ENCODE measurements around the gene ECE2. TPM values are rescaled to one million over a fixed set of nuclear protein-coding genes. Genes with fewer than 3 reads are reported as not detected.

Gene ECE2
- polyA plus RNA-seq, 1 donor from 2014 or later, result not detected

DNA sequence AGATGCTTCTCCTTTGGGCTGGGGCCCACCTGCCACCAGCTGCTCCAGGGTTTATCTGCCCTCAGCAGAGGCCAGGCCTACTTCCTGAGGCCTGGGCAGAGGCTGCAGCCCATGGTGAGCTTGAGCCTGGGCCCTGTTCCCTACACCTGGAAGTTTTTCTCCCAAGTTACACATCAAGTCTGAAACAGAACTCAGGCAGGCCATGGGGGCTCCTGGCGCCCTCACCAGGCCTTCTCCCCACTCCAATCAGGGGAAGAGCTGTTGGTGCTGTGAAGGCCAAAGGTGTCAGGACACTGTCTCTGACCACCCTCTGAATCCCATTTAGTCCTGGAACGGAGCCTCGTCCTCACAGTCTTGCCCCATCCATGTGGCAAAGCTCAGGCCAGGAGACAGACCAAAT is 39.2 kb upstream of the ECE2 start:
- Mint-ChIP-seq H3K27me3 (peaks cover 14% of the 10 kb centered on the region), H3K9me3 (no peaks in the 10 kb centered on the region), H3K36me3 (no peaks in the 10 kb centered on the region), H3K27ac (no peak overlapping the region), H3K4me1 (peaks cover 0 to 4% (median 0%) of the 10 kb centered on the region in 3 donors), H3K4me3 (no peak overlapping the region)

DNA sequence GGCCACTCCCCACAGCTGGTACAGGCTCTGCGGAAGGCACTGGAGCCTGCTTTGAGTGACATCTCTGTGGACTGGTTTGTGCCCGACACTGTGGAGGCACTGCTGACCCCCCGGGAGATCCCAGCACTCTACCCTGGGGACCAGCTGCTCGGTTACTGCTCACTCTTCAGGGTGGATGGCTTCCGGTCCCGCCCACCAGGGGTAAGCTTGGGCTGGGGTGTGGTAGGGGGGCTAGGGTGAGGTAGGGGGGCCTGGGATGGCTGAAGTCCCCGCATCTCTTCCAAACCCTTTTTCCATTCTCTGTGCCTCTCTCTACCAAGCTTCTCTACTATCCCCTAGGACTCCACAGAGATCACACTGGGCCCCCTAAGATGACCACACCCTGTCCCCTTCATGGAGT is 38.6 kb upstream of the ECE2 start:
- H3K36me3 Mint-ChIP-seq, result no peaks in the 10 kb centered on the region
- no peaks in the 10 kb centered on the region for H3K9me3 Mint-ChIP-seq
- H3K4me3 Mint-ChIP-seq, result no peak overlapping the region
- no peak overlapping the region for H3K27ac Mint-ChIP-seq
- peaks cover 0 to 3% (median 0%) of the 10 kb centered on the region in 3 donors for H3K4me1 Mint-ChIP-seq
- peaks cover 8% of the 10 kb centered on the region for H3K27me3 Mint-ChIP-seq

DNA sequence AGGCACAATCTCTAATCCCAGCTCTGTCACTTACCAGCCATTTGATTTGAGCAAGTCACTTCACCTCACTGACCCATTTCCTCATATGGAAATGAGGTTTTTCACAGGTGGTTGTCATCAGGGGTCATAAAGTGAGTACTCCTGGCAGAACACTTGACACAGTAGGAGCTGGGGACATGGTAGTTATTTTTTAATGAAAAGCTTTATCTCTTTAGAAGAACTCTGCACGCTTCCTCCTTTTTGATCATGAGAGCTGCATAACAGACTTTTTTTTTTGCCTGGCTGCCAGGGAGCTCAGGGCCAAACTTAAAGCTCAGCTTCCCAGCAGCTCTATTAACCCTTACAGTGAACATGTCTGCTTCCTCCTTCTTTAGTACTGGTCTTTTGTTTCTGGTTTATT is 38.0 kb upstream of the ECE2 start:
- no peak overlapping the region for H3K27ac Mint-ChIP-seq
- peaks cover 2% of the 10 kb centered on the region for H3K36me3 Mint-ChIP-seq
- peaks cover 3% of the 10 kb centered on the region for H3K27me3 Mint-ChIP-seq
- no peak overlapping the region for H3K4me3 Mint-ChIP-seq
- no peaks in the 10 kb centered on the region for H3K9me3 Mint-ChIP-seq
- peaks cover 0 to 3% (median 0%) of the 10 kb centered on the region in 3 donors for H3K4me1 Mint-ChIP-seq

DNA sequence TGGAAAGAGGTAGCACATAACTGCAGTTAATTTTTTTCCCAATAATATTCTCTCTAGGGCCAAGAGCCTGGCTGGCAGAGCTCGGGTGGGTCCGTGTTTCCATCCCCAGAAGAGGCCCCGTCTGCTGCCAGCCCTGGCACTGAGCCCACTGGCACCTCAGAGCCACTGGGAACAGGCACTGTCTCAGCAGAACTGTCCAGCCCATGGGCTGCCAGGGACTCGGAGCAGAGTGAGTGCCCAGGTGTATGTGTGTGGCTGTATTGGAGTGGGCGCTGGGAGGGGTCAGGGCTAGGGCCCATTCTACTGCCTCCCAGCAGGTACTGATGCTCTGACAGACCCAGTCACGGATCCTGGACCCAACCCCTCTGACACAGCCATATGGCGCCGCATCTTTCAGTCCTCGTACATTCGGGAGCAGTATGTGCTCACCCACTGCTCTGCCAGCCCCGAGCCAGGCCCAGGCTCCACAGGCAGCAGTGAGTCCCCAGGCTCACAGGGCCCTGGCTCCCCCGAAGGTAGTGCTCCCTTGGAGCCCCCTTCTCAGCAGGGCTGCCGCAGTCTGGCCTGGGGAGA is 37.5 kb upstream of the ECE2 start:
- Mint-ChIP-seq H3K9me3 (no peaks in the 10 kb centered on the region), H3K4me1 (peaks cover 0 to 3% (median 0%) of the 10 kb centered on the region in 3 donors), H3K27me3 (no peaks in the 10 kb centered on the region), H3K27ac (no peak overlapping the region), H3K4me3 (no peak overlapping the region), H3K36me3 (peaks cover 2% of the 10 kb centered on the region)

DNA sequence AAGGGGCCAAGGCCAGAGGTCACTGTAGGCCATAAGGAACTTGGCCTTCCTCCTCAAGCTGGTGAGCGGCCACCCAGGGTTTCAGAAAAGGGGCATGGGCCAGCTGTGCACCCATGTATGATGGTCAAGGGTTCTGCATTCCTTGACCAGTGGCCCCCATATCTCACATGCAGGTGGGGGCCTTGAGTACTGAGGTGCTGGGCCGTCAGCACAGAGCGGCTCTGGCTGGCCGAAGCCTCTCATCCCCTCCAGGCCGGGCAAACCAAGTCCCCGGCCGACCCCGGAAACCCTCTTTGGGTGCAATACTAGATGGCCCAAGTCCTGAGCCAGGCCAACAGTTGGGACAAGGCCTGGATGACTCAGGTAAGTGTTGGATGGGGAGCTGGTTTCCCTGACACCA is 36.6 kb upstream of the ECE2 start:
- Mint-ChIP-seq H3K9me3 (no peaks in the 10 kb centered on the region), H3K4me3 (no peak overlapping the region), H3K36me3 (peaks cover 4% of the 10 kb centered on the region), H3K27ac (no peak overlapping the region), H3K27me3 (no peaks in the 10 kb centered on the region), H3K4me1 (peaks cover 0 to 3% (median 0%) of the 10 kb centered on the region in 3 donors)

DNA sequence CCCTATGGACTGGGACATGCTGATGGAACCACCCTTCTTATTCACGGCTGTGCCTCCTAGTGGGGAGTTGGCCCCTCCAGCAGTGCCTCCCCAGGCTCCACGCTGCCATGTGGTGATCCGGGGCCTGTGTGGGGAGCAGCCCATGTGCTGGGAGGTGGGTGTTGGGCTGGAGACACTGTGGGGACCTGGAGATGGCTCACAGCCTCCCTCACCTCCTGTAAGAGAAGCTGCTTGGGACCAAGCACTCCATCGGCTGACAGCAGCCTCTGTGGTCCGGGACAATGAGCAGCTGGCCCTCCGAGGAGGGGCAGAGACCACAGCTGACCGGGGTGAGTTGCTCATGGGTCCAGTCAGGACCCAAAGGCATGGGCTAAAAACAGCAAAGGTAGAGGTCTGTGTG is 36.1 kb upstream of the ECE2 start:
- H3K27ac Mint-ChIP-seq, result no peak overlapping the region
- no peaks in the 10 kb centered on the region for H3K9me3 Mint-ChIP-seq
- H3K27me3 Mint-ChIP-seq, result no peaks in the 10 kb centered on the region
- peak overlapping the region in 1 of 4 donors; percentile 30 for H3K4me3 Mint-ChIP-seq
- peaks cover 4% of the 10 kb centered on the region for H3K36me3 Mint-ChIP-seq
- peaks cover 0 to 3% (median 0%) of the 10 kb centered on the region in 3 donors for H3K4me1 Mint-ChIP-seq

DNA sequence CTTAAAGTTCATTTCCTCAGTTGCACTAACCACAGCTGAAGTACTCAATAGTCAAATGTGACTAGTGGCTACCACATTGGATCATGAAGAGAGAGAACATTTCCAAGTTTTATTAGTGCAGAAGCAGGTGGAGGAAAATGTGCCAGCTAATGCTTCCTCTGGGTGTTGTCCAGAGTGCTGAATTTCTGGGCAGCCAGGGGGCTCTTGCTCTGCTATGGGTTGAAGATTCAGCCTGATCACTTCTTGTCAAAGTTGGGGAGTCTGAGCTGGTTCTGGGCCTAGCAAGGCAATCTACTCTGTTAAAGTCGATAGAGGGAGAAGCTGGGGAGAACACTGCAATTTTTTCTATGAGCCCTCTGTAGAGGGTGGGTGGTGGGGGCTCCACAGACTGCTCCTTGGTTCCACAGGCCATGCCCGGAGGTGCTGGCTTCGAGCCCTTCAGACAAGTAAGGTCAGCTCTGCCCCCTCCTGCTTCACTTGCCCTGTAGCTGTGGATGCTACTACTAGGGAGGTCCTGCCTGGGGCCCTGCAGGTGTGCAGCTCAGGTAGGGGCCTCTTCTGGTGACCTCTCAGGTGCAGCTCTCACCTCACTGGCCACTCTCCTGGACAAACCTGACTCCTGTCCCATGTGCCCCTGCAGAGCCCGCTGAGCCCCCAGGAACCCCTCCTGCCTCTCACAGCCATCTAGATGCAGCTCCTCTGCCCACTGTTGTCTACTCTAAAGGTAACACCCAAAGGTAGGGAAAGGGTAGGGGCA is 35.3 kb upstream of the ECE2 start:
- H3K27ac Mint-ChIP-seq, result no peak overlapping the region
- peak overlapping the region in 1 of 4 donors; percentile 30 for H3K4me3 Mint-ChIP-seq
- H3K9me3 Mint-ChIP-seq, result no peaks in the 10 kb centered on the region

DNA sequence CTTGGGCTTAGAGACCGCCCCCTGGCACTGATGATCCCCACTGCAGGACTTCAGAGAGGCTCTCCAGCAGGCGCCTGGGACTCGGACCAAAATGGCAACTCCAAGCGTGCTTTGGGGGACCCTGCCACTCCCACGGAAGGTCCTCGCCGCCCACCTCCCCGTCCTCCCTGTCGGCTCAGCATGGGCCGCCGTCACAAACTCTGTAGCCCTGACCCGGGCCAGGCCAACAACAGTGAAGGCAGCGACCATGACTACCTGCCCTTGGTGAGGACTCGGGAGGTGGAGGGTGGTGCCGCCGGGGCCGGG is 34.7 kb upstream of the ECE2 start:
- no peak overlapping the region for H3K4me3 Mint-ChIP-seq
- H3K36me3 Mint-ChIP-seq, result peaks cover 4% of the 10 kb centered on the region
- H3K27me3 Mint-ChIP-seq, result no peaks in the 10 kb centered on the region
- no peaks in the 10 kb centered on the region for H3K9me3 Mint-ChIP-seq
- peaks cover 0 to 9% (median 3%) of the 10 kb centered on the region in 3 donors for H3K4me1 Mint-ChIP-seq
- H3K27ac Mint-ChIP-seq, result no peak overlapping the region

More for the DNA sequence above, 35.3 kb upstream of the ECE2 start:
- Mint-ChIP-seq H3K36me3 (peaks cover 4% of the 10 kb centered on the region), H3K27me3 (no peaks in the 10 kb centered on the region), H3K4me1 (peaks cover 0 to 4% (median 3%) of the 10 kb centered on the region in 3 donors)

DNA sequence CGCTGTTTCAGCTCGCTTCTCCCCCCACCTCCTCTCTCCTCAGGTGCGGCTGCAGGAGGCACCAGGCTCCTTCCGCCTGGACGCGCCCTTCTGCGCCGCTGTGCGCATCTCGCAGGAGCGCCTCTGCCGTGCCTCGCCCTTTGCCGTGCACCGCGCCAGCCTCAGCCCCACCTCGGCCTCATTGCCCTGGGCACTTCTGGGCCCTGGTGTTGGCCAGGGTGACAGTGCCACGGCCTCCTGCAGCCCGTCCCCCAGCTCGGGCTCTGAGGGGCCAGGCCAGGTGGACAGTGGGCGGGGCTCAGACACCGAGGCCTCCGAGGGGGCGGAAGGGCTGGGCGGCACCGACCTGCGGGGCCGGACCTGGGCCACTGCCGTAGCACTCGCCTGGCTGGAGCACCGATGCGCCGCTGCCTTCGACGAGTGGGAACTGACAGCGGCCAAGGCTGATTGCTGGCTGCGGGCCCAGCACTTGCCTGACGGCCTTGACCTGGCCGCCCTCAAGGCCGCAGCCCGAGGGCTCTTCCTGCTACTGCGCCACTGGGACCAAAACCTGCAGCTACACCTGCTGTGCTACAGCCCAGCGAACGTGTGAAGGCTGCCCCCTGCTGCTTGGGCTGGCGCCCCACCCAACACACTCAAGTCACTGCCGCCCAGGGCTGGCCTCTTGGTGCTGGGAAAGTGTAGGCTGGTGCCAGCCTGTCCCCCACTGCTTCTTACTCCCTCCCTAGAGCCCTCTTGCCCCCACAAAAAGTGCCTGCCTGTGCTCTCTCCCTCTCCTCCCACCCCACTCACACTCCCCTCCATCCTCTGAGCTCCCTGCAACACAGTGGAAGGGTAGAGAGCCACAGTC is 34.1 kb upstream of the ECE2 start:
- no peak overlapping the region for H3K27ac Mint-ChIP-seq
- no peak overlapping the region for H3K4me3 Mint-ChIP-seq
- H3K27me3 Mint-ChIP-seq, result no peaks in the 10 kb centered on the region
- no peaks in the 10 kb centered on the region for H3K9me3 Mint-ChIP-seq
- H3K4me1 Mint-ChIP-seq, result peaks cover 0 to 9% (median 3%) of the 10 kb centered on the region in 3 donors
- H3K36me3 Mint-ChIP-seq, result peaks cover 4% of the 10 kb centered on the region

DNA sequence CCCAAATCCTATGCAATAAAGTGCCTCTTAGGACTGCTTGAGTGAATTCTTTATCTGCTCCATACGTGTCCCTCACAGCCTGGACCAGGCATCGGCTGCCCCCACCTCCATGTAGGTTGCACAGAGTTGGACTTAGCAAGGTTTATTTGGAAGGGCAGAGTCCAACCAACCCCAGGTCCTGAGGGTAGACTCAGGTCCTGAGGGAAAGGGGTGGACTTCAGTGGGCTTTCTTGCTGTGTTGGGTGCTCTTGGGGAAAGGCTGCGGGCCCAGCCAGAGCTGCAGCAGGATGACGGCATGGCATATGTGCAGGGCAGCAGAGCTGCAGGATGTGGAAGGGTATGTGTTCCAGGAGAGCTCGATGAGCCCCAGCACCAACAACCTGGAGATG is 33.5 kb upstream of the ECE2 start:
- peak overlapping the region in 1 of 3 donors; percentile 31 for H3K27ac Mint-ChIP-seq
- no peak overlapping the region for H3K4me3 Mint-ChIP-seq
- H3K9me3 Mint-ChIP-seq, result no peaks in the 10 kb centered on the region
- peaks cover 0 to 9% (median 3%) of the 10 kb centered on the region in 3 donors for H3K4me1 Mint-ChIP-seq
- H3K27me3 Mint-ChIP-seq, result no peaks in the 10 kb centered on the region
- peaks cover 4% of the 10 kb centered on the region for H3K36me3 Mint-ChIP-seq

DNA sequence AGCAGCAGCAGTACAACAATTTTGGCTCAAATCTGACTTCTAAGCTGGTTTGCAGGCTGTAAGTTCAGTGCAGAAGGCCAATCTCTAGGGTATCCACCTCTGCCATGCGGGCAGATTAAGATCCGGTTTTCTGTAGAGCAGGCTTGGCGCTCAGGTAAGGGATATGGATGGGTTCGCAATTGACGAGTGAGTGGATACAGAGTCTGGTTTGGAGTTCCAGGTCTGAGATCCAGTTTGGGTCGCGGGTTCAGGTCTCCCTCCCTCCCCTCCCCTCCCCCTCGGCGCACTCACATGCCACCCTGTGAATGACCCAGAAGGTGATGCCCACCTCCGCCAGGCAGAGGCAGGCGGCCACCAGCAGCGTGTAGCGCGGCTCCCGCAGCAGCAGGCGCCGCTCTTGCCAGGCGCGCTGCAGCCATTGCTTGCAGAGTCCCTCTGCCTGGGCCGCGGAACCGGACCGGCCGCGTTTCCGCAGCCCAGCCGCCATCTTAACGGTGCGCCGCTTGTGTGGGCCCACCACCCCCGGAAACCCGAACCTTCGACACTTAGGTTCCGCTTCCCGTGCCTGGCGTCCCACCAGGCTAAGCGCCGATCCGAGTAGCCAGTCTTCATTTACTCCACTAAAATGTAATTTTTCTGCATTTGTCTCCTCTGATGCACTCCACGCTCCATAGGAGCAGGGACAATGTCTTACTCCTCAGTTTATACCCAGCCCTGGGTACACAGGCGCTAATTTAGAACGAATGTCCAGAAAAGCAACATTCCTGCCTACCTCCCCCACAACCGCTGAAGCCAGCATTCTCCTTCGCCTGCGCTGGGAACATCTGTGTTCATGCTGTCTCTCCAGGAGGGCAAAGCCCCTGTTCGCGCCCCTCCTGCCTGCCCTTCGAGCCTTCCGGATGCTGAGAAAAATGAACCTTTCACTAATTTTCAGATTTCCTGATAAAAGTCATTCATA is 27.1 kb upstream of the ECE2 start, which contains the start of gene ALG3:
Gene ALG3, minus strand, starts transcription at position 509 of the 958 bp plus-strand sequence. Its CDS starts 22 bp downstream, at position 487.
- Mint-ChIP-seq H3K27me3 (no peaks in the 10 kb centered on the region), H3K9me3 (no peaks in the 10 kb centered on the region), H3K27ac (peak within 1 kb of the TSS; percentile 99 to 100 (median 99)), H3K36me3 (no peaks in the 10 kb centered on the region), H3K4me1 (peaks cover 9 to 12% (median 9%) of the 10 kb centered on the region in 3 donors), H3K4me3 (peak within 1 kb of the TSS; percentile 91 to 100 (median 98))

DNA sequence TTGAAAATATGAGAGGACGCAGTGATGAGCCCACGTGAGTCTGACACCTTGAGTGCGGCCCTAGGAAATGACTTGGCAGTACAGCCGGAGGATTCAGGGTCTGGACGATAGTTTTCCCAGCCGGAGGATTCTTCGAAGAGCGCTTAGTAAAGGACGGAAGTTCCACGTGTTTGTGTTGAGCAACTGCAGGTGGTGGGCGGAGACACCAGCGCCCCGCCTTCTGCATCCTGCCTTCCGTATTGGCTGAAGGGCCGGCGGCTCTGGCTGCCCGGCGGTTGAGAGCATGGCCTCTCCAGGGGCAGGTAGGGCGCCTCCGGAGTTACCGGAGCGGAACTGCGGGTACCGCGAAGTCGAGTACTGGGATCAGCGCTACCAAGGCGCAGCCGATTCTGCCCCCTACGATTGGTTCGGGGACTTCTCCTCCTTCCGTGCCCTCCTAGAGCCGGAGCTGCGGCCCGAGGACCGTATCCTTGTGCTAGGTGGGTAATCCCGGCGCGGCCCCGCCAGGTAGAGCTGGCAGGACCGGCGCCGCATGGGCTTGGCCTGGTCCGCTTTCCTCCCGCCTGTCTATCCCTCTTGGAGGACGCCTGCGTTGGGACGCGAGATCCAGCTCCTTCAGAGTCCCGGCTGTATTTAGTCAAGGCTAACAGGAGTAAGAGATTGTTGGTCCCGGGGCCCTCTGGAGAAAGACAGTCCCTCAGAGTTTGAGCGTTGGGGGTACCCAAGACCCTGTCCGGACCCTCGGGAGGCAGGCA is 26.2 kb upstream of the ECE2 start, which contains the start of gene EEF1AKMT4:
Gene EEF1AKMT4, plus strand, starts transcription at position 261 of the 755 bp plus-strand sequence. Its CDS starts 23 bp downstream, at position 284.
- Mint-ChIP-seq H3K4me1 (peaks cover 9 to 12% (median 9%) of the 10 kb centered on the region in 3 donors), H3K27ac (peak within 1 kb of the TSS; percentile 99 to 100 (median 99)), H3K9me3 (no peaks in the 10 kb centered on the region), H3K27me3 (no peaks in the 10 kb centered on the region), H3K36me3 (no peaks in the 10 kb centered on the region), H3K4me3 (peak within 1 kb of the TSS; percentile 91 to 100 (median 98))

DNA sequence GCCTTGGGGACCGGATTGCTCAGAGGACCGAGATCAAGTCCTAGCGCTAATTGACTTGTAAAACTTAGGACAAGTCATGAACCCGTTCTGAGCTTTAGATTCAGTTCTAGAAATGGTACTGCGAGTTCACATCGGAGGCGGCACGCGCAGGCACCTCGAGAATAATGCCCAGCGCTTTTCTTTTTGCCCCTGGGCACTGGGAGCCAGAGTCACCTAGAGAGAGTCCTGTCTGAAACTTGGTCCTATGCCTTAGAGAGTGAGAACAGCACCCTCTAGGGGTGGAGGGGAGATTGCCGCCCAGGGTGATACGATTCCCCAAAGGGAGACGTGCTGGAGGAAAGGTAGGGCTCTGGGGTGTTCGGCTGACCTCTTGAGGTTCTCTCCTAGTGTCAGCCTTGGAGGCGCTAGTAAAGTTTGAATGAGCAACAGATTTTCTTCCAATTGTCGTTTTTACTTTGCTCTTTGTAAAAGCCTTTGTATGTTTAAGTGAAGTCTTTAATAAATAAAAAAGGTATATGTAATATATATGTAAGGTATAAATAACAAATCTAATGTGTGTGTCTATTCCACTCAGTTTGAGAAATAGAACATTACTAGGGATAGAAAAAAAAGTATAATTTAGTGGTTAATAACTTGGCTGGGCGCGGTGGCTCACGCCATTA is 25.5 kb upstream of the ECE2 start:
- Mint-ChIP-seq H3K27me3 (no peaks in the 10 kb centered on the region), H3K36me3 (no peaks in the 10 kb centered on the region), H3K4me1 (peaks cover 6 to 10% (median 9%) of the 10 kb centered on the region in 3 donors), H3K27ac (peak overlapping the region; percentile 84 to 100 (median 90)), H3K4me3 (peak overlapping the region; percentile 91 to 100 (median 98)), H3K9me3 (no peaks in the 10 kb centered on the region)

Measured in IgD-negative memory B cell (primary cell).